SH-SY5Y (cell line): ENCODE measurements around the gene FERMT2.

Source experiments
- GATA2 ChIP-seq: IDR thresholded peaks from 2 replicates; pipeline ENCODE4 v1.6.1; 2011; ENCODE audit warnings: mild to moderate bottlenecking, low read depth, low read length
- GATA3 ChIP-seq: IDR thresholded peaks from 2 replicates; pipeline ENCODE4 v1.6.1; 2011; ENCODE audit warnings: low read depth, mild to moderate bottlenecking, low read length, moderate library complexity

DNA sequence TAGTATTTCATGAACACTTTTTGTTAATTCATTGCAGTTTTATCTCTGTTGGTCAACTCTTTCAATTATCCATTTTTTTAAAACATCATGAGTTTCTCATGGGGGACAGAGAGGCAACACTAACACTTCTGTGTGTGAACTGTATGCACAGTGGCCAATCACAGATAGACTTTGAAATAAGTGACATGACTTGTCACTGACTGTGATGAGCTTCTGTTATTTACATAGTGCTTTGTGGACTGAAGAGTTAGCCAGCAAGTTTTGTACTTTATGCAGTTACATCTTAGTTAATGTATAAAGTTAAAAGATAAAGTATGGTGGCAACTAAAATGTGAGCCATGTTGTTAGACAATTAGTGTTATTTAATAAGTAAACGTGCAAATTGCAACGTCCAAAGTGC, 16.1 kb downstream of the FERMT2 start:
- TF ChIP-seq GATA2 (no peak), GATA3 (no peak)
